IPS DF 4.7 (cell line): ENCODE measurements around the gene TAF1A.

ENCODE experiments used
- DNase-seq: peaks from one replicate; pipeline ENCODE4 v3.0.0-alpha.2; 2013; ENCODE audit warnings: low spot score; ENCODE audit errors: extremely low read depth

TAF1A gene

DNA sequence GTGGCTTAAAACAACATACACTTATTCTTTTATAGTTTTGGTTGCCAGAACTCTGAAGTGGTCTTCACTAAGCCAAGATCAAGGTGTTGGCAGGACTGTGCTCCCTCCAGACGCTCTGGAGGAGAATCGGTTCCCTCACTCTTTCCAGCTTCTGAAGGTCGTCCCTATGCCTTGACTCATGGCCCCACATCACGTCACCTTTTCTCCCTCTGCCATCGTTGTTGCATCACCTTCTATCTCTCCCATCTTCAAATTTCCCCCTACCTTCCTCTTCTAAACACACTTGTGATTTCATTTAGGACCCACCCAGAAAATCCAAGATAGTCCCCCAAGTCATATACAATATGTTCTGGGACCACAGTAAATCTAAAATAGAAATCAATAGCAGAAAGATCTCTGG, 54.3 kb downstream of the TAF1A start:
- DNase-seq, result no peak

DNA sequence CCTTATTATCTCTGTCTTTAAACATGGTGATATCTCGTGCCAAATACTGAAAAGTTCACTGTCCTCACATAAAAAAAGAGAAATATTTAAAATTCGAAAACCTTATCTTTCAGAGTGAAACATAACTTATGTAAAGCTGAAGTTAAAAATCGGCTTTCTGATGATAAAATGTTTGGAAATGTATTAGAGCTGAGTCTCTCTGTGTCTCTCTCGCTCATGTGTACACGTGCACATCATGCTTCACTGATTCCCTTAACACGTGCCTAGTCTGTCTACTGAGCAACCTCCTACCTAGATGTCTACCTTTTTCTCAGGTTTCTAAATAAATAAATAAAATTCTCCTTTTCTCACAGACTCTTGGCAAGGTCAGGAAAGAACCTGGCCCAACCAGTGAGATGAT, 58.9 kb downstream of the TAF1A start:
- no peak for DNase-seq

GRCh38 chr1:222529916-222530315, 59.8 kb downstream of the TAF1A start:
- DNase-seq, result no peak

- DNase-seq, result no peak
Observed at GRCh38 chr1:222529181-222529580, 60.6 kb downstream of the TAF1A start.

DNA sequence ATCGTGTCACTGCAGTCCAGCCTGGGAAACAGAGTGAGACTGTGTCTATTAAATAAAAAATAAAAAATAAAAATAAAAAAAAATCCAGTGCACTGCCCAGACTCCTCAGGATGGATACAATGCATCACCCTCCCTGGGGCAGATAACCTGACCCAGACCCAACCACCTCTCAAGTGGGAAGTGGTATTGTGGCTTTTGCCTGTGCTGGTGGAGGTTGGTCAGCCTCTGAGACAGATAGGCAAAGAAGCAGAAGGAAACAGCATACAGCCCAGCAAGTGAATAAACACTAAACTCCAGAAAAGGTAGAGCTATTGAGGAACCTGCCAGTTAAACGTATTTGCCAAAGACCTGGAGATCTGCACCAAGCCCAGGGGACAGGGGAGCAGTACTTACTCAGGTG, 63.8 kb downstream of the TAF1A start:
- no peak for DNase-seq

- DNase-seq, result no peak
Observed at GRCh38 chr1:222523852-222524251, 65.9 kb downstream of the TAF1A start.

GRCh38 chr1:222522105-222522915, 67.4 kb downstream of the TAF1A start:
- no peak for DNase-seq

DNA sequence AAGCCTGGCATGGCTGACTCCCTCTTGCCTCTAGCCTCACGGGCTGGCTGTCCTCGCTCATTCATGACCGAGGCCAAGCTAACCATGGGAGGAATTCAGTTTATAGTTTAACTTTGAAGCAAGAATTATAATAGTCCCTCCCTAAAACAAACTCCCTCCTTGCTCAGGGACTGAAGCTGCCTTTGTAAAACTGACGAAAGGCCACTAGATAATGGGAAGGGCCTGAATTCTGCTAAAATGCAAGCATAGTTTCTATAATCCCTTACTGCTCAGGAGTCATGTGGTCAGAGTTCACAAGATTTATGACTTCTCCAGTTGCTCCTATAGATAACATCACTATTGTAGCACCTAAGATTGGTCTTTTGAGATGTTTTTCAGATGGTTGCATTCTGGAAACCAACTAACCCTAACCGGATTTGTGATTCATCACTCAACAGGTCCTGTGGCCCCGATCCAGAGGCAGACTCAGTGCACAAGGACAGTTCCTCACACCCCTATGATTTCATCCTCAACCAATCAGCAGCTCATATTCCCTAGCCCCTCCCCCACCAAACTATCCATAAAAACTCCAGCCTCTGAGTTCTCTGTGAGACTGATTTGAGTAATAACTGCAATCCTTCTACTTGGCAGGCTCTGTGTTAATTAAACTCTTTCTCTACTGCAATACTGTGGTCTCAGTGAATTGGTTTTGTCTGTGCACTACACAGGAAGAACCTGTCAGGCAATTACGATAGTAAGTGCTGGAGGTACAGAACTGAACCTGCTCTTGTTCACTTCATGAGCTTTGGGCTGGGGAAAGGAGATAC, 68.2 kb downstream of the TAF1A start:
- no peak for DNase-seq
